ENCODE data around the gene INO80C.

The INO80C gene, protein sequence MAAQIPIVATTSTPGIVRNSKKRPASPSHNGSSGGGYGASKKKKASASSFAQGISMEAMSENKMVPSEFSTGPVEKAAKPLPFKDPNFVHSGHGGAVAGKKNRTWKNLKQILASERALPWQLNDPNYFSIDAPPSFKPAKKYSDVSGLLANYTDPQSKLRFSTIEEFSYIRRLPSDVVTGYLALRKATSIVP

DNA sequence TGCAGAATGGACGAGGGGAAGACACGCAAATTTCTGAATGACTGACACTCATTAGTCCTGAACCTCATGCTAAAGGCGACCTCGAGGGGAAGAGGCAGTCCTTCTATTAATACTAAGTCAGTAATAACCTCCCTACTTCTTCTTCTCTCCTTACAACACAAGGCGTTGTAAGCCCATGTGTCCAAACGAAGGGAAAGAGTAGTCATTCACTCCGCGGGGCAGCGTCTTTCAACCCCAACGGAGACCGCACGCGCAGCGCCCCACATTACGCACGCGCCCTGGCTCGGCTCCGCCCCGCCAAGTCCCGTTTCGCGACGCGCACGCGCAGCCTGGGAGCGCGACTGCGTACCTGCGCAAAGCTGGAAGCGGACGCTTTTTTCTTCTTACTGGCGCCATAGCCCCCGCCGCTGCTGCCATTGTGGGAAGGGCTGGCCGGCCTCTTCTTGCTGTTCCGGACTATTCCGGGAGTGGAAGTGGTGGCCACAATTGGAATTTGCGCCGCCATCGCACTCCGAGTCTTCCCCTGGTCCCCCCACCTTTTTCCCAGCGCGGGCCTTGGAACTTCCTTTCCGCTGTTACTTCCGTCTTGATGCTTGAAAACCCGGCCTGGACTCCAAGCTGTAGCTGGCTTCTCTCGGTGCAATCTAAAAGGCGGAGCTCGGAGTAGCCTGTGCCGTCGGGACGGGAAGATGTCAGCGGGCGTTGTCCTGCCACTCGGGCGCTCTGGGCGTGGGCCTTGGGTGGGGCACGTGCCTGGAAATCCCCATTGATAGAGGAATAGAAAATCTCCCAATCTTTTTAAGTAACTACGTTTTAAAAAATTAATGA lies at the start of gene INO80C:
INO80C (minus strand) TSS at position 591 of the 828 bp plus-strand sequence; CDS start at position 505, 86 bp downstream.
- DNase-seq (ENCODE audit: low read depth in 2 of 2): peak; percentile 85 to 88

DNA sequence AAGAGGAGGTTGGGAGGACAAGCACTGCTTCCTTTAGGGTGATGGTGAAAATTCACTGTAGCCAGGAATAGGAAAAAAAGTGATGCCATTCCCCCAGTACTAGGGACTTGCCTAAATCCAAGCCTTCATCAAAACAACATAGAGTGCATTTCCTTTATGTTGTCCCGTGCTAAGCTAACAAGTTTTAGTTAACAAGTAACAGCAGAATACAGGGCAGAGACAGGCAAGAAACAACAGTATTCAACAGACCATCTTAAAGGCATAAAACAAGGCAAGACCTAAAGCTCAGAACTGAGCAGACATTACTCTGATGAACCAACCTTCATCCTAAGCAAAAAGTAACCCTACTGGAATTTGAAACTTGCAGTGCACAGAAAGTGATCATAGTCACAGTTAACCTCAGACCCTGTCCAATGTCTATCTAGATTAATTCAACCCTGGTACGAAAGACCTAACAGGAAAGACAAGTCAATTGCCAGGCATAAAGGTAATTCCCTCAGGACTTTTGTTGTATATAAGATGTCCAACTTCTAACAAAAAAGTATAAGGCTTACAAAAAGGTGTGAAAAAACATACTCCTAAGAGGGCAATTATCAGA lies 49.3 kb upstream of the INO80C start:
- DNase-seq (ENCODE audit: low read depth in 2 of 2): no peak

DNA sequence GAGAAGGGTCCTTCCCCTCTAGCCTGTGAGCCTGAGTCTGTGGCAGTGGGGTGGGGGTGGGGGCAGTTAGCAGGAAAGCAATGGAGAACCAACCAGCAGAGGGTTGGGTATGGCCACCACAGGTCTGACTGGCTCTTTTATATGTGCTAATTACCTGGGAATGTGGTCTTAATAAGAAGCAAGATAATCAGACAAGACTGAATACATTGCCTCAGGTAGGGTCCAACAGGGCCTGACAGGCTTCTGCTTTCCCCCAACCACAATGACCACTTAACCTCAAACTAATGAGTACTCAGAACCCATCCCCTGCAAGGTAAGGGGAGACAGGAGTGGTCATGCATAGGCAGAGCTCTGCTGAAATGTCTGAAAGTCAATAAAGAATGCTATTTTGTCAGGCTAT lies 44.6 kb upstream of the INO80C start:
- no peak for DNase-seq (ENCODE audit: low read depth in 2 of 2)

DNA sequence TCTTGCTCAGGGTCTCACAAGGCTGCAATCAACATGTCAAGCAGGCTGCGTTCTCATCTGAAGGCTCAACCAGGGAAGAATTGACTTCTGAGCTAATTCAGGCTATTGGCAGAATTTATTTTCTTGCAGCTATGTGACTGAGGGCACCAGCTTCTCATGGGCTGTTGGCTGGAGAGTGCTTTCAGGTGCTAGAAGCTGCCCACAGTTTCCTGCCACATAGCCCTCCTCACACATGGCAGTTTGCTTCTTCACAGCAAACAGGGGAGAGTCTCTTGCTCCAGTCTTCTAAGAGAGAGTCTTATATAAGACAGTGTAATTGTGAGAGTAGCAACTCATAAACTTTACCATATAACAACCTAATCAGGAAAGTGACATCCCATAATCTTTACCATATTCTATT lies 37.5 kb upstream of the INO80C start:
- DNase-seq (ENCODE audit: low read depth in 2 of 2): no peak

DNA sequence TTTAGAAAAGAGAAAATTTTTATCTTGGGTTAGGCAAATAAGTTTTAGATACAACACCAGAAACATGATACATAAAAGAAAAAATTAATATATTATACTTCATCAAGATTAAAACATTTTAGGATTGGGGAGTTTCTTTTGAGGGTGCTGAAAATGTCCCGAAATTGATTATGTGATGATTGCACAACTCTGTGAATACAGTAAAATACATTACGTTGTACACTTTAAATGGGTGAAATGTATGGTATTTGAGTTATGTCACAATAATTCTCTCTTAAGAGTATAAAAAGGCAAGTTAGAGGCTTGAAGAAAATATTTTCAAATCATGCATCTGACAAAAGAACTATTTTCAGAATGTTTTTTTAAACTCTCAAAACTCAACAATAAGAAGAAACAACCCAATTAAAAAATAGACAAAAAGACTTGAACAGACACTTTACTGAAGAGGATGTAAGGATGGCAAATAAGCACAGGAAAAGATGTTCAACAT lies 36.2 kb upstream of the INO80C start:
- no peak for DNase-seq (ENCODE audit: low read depth in 2 of 2)

DNA sequence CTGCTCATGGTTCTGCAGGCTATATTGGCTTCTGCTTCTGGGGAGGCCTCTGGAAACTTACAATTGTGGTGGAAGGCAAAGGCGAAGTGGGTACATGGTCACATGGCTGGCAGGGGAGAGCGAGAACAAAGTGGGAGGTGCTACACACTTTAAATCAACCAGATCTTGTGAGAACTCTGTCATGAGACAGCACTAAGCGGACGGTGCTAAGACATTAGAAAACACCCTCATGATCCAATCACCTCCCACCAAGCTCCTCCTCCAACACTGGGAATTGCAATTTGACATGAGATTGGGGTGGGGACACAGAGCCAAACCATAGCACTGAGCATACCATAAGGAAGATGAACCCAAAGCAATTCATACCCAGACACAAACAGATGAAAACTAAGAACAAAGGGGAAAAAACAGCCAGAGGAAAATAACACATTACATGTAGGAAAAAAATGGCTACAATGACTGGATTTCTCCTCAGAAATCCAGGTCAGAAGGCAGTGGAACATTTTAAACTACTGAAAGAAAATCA lies 31.1 kb upstream of the INO80C start:
- DNase-seq (ENCODE audit: low read depth in 2 of 2): no peak

- no peak for DNase-seq (ENCODE audit: low read depth in 2 of 2)
These were observed 28.8 kb upstream of the INO80C start for GRCh38 chr18:35526495-35527059.

DNA sequence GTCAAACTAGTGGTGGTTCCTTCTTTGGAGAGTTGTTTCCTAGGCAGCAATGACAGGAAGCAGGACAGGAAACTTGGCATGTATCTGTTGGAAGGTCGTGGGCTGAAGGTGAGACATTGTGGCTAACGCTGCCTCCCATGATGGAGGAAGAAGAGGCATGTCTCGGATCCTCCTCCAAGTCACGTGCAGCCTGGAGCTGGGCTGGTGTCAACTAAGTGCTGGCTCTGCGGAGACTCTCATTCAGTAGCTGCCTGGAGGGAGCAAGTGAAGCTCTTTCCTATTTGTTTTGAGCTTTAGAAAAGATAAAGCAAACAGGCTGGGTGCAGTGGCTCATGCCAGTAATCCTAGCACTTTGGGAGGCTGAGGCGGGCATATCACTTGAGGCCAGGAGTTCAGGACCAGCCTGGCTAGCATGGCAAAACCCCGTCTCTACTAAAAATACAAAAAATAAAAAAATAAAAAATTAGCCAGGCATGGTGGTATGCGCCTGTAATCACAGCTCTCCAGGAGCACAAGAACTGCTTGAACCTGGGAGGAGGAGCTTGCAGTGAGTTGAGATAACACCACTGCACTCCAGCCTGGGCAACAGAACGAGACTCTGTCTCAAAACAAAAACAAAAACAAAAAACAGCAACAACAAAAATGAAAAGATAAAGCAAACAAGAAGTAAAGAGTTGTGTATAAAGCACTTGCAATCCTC lies 28.2 kb upstream of the INO80C start:
- DNase-seq (ENCODE audit: low read depth in 2 of 2): no peak

GRCh38 chr18:35524226-35524625 lies 26.5 kb upstream of the INO80C start:
- DNase-seq (ENCODE audit: low read depth in 2 of 2): no peak

- no peak for DNase-seq (ENCODE audit: low read depth in 2 of 2)
These were observed 24.6 kb upstream of the INO80C start for GRCh38 chr18:35522130-35522959.

- DNase-seq (ENCODE audit: low read depth in 2 of 2): no peak
These were observed 23.4 kb upstream of the INO80C start for GRCh38 chr18:35521133-35521532.

GRCh38 chr18:35519148-35519899 lies 21.6 kb upstream of the INO80C start:
- no peak for DNase-seq (ENCODE audit: low read depth in 2 of 2)

DNA sequence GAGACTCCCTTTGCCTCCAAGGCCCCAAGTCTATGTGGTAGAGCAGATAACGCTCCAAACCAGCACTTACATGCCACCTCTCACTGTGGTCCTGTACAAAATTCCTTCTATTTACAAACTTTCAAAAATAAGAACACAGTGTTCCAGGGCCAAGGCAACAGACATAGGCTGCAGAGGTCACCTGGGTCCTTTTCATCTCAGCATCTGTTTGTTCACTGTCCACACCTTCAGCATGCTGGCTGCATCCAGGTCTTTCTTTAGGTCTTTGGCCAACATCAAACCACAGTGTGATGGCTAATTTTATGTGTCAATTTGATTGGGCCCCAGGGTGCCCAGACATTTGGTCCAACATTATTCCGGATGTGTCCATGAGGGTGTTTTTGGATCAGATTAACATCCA lies 20.0 kb upstream of the INO80C start:
- no peak for DNase-seq (ENCODE audit: low read depth in 2 of 2)

- DNase-seq (ENCODE audit: low read depth in 2 of 2): no peak
These were observed 19.0 kb upstream of the INO80C start for GRCh38 chr18:35516789-35517188.

- no peak for DNase-seq (ENCODE audit: low read depth in 2 of 2)
These were observed 18.6 kb upstream of the INO80C start for GRCh38 chr18:35516351-35516750.

DNA sequence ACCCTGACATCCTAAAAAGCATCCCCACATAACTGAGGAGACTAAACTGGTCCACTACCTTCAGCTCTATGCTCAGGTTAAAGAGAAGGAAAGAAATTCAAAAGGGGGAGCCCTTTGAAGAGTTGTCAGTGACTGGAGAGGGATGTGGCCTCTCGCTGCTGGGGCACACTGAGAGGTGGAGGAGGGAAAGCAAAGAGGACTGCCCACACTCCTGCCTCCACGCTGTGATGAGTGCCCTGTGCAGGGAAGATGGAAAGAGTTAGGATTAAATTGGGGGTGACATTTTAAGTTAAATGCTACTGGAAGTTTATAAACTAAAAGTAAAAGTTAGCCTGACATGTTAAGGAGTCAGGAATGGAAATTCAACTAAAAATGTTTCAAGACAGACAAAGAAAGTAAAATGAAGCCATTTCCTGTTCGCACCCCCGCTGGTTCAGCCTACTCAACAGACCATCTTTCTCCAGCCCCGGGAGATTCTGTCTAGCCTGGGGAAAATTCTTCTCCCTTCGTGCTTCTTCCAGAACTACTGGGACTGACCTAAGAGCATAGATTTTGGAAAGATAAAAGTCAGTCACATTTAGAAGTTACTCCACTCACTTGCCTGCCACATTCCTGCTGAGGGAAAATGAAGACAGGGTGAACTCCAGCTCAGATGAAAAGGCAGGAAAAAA lies 17.8 kb upstream of the INO80C start:
- no peak for DNase-seq (ENCODE audit: low read depth in 2 of 2)

DNA sequence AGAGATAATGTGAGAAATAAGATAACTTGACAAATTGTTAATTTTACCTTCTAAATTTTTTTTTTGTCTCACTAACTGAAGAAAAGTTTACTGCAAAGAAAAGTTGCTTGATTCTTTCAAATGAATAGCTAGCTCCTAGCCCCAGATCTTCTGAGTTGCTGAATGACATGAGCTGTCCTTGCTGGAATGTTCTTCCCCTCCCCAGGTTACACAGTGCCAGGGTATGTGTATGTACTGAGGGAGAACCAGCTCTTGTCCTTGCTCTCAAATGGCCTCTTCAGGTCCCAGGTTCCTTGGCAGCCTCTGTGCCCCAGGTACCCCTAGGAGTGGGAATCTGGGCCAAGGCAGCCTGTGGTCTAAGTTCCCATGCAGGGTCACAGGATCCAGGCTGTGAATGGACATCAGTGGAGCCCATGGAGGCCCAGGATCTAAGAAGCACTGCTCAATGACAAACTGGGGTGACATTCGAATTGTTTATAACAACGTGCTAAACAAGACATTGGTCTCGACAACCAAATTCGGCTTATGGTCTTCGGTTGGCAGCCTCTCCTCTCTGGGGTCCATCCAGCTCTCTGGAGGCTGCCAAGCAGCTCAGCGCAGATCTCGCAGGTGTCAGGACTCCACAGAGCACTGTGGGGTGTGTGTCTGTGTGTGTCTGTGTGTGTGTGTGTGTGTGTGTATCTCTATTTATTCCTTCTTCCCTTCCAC lies 17.1 kb upstream of the INO80C start:
- DNase-seq (ENCODE audit: low read depth in 2 of 2): no peak

- DNase-seq (ENCODE audit: low read depth in 2 of 2): no peak
These were observed 16.5 kb upstream of the INO80C start for GRCh38 chr18:35514283-35514682.
